GM18505 (cell line): Measurements from ENCODE around the gene PREB.
"Not testable (repeated sequence)": the region's sequence is repeated elsewhere in the genome, so short reads cannot be mapped to it uniquely, and the experiment has no call there.

Experiments used
- ATAC-seq: cut with Tn5 transposase; IDR thresholded peaks from one replicate; pipeline ENCODE4 v1.9.1; 2021; ENCODE audit not compliant: unreplicated experiment
- POLR2A ChIP-seq: IDR thresholded peaks from 4 replicates; pipeline ENCODE4 v1.6.1; 2011; ENCODE audit warnings: borderline replicate concordance; ENCODE audit not compliant: insufficient read depth, insufficient read length; ENCODE audit errors: extremely low read depth

The PREB gene

DNA sequence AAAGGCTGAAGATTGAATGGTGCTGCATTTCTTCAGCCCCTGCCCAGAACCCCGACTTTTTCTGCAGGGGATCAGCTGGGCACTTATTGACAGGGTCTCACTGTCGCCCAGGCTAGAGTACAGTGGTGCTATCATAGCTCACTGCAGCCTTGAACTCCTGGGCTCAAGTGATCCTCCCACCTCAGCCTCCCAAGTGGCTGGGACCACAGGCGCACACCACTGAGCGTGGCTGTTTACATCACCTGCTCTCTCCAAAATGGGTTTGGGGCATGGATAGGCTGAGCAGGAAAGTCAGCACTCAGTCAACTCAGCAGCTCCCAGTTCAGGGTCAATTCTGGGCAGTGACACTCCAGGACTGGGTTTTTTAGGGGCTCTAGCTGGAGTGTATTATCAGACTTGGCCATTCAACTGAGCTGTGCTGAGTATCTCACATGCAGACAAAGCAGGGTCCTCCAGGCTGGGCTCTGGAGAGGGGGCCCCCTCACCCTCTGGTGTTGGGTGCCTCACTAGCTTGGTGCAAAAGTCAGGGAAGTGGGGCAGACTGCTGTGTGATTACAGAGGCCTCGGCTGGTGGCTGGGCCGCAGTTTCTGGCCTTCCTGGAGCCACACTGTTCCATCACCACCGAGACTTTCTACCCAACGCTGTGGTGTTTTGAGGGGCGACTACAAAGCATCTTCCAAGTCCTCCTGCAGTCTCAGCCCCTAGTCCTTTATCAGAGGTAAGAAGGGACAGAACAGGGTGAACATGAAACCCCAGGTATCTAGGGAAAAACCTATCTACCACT lies 6.4 kb downstream of the PREB start:
- no peak for ATAC-seq
- no peak for TF ChIP-seq POLR2A

DNA sequence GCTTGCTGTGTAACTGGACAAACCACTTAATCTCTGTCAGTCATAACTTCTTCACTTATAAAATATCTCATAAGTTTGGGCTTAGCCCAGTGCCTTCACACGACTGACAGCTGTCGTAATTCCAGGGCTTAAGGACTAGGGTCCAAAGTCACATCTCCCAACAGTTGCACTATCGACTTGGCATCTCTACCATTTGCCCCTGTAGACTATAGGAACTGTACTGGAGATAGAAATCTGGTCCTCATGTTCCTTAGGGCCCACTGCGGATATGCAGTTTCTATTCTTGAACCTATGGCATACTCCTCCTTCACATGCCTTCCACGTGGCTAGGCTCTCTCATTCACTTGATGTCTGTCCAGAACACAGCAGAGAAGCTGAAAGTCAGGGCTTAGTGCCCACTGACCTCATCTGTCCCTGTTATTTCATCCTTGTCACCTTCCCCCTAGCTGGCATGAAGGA lies 8.2 kb downstream of the PREB start:
- no peak for TF ChIP-seq POLR2A
- ATAC-seq, result no peak

DNA sequence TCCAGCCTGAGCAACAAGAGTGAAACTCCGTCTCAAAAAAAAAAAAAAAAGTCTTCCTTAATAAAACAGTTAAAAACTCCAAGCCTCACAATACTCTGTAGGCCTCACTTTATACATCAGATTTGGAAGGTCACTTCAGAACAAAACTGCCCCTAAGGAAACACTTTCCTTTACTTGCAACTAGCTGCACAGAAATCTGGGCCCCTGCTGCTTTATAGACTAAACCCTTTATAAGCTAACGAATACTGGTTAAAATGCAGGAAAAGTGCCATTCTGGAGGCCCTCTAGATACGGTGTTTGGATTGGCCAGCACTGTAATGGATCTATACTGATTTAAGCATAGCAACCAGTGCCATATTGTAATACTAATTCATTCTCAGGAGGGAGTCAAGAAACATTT lies 9.3 kb downstream of the PREB start:
- no peak for TF ChIP-seq POLR2A
- no peak for ATAC-seq

DNA sequence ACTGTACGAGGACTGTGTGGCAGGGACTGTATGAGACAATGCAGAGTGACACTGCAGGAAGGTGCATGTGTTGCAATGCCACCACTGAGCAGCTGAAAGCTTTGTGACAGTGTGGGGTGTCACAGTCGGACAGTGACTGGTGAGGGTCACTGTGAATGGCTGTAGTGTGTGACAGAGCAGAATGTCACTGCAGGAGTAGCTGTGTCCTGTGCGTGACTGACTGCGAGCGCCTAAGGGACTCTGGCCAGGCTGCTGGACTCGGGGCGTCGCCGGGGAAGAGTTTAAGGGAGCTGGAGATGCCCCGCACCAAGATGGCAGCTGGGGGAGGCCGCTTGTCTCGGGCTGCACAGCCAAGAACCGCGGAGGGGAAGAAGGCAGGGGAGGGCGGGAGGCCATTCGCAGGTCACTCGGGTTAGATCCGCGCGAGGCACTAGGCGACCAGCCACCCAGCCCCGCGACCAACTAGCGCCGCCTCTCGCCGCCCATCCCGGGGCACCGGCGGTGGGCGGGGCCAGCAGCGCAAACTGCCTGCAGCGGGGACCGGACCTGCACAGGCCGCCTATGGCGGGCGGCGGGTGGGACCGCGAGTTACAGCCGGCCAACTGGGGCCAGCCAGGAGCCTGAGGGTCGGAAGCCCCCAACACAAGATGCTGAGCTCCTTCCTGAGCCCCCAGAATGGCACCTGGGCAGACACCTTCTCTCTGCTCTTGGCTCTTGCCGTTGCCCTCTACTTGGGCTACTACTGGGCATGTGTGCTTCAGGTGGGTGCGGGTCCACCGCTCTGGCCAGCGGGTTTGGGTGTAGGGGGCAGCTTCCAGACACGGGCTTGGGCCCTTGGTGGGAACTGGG lies 10.9 kb downstream of the PREB start, which contains the start of gene ABHD1:
Gene ABHD1 (plus strand): TSS at position 514 of the 849 bp plus-strand sequence. CDS start 134 bp downstream, at position 648.
- no peak for ATAC-seq
- TF ChIP-seq POLR2A, result peak; percentile 25

DNA sequence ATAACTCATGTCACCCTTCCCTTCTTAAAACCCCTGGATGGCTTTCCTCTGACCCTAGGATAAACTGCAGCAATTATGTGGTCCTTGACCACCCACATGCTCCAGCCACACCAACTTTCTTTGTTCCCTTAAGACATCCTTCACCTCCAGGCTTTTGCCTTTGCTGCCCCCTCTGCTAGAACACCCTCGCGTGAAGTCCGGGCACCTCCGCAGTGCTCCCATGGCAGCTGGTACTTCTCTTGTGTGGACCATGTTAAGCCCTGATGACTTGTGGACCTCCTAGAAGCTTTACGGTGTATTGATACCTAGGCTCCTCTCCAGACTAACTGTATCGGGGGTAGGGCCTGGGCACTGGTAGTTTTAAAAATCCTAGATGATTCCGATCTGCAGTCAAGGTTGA lies 11.6 kb downstream of the PREB start:
- no peak for ATAC-seq
- TF ChIP-seq POLR2A, result no peak

DNA sequence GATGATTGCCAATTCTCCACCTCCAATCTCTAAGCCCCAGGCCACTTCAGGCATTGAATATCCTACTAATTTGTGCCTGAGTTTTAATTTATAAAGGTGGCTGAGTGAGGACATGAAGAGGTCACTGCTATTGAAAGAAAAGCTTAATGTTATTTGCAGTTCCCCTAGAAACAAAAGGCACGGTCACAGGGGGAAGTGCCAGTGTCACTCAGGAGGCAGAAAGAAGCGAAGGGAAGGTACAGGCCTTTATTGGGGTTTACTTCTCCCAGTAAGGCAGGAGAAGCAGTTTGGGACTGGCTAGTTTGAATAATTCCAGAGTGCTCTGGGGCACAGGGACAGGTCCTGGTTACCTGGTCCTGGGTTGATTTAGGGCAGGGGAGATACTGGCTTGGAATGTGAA lies 12.5 kb downstream of the PREB start:
- TF ChIP-seq POLR2A, result no peak
- no peak for ATAC-seq

DNA sequence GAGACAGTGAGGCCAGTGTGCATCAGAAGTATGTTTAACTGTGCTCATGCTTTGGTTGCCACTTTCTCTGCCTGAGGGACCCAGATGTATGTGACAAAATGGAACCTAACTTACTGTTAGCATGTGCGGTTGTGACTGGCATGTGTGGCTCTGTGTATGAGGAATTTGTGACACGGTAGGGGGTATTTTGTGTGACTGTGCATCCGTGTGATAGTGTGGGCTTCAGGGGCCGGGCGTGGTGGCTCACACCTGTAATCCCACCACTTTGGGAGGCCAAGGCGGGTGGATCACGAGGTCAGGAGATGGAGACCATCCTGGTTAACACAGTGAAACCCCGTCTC lies 15.1 kb downstream of the PREB start:
- not testable (repeated sequence) for ATAC-seq

DNA sequence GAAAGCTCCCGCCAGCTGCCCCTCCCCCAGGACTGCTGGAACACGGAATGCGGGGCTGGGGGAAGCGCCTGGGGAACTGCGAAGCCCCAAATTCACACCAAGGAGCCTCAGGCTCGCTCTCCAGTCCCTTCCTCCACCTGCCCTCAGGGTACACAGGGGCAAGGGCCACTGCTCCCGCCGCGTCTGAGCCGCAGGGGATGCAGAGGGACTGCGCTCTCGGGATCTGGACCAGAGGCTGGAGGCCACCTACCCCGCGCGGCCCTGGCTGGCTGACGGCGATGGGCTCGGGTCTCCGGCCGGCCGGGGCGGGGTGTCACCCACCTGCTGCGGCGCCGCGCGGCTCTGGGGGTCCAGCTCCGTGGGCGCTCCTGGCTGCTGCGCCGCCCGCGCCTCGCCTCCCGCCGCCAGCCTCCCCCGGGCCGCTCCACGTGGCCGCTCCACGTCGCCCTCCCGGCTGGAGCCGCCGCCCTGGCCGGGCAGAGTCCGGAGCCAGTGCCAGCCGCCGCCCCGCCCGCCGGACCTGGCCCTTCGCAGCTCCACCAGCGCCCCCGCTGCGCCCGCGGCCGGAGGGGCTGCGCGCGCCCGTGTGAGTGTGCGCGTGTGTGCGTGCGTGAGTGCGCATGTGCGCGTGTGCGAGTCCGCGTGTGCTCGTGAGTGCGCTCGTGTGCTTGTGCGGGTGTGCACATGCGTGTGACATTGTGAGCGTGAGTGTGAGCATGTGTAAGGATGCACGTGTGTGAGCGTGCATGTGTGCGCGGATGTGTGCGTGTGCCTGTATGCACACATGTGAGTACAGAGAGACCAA lies 15.7 kb downstream of the PREB start, which contains the start of gene CGREF1:
Gene CGREF1 (minus strand): TSS at position 604 of the 805 bp plus-strand sequence. CDS start 14,762 bp downstream, outside the sequence.
- ATAC-seq, result no peak

DNA sequence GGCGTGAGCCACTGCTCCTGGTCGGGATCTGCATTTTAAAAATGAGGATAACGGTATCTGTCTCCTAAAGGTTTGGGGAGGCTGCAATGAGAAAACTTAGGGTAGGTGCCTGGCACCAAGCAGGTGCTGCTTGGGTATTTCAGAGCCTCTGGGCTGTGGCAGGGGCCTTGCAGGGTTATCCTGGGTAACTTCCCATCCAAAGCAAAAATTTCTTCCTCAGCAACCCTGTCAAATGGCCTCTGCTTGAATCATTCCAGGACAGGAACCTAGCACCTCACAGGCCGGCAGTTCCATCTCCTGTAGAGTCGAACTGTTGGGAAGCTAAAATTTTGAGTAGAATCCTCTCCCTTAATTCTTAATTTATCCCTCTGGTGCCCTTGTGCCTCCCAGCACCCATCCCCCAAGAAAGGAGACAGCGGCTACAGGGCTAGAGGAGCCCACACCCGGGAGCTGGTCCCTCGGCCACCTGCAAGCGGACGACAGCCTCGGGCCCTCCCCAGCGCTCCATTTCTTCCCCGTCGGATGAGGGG lies 16.4 kb downstream of the PREB start:
- ATAC-seq, result no peak
- TF ChIP-seq POLR2A, result no peak

More for the DNA sequence above, 15.7 kb downstream of the PREB start, which contains the start of gene CGREF1:
- TF ChIP-seq POLR2A, result no peak

DNA sequence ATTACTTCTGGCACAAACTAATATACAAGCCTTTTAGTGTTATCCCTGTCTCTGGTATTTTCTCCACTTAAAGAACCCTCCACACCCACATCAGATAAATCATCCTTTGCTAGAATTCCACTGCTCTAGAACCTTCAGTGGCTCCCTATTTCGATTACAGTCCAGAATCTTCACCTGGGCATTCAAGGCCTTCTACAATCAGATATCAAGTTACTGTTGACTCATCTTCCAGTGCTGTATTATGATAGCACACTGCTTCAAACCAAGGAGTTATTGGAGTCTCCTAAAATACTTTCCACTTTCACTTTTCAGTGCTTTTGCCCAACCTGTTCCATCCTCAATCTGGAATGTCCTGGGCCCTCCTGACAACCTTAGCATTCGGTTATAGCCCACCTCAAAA lies 18.9 kb downstream of the PREB start:
- ATAC-seq, result no peak
- TF ChIP-seq POLR2A, result no peak

DNA sequence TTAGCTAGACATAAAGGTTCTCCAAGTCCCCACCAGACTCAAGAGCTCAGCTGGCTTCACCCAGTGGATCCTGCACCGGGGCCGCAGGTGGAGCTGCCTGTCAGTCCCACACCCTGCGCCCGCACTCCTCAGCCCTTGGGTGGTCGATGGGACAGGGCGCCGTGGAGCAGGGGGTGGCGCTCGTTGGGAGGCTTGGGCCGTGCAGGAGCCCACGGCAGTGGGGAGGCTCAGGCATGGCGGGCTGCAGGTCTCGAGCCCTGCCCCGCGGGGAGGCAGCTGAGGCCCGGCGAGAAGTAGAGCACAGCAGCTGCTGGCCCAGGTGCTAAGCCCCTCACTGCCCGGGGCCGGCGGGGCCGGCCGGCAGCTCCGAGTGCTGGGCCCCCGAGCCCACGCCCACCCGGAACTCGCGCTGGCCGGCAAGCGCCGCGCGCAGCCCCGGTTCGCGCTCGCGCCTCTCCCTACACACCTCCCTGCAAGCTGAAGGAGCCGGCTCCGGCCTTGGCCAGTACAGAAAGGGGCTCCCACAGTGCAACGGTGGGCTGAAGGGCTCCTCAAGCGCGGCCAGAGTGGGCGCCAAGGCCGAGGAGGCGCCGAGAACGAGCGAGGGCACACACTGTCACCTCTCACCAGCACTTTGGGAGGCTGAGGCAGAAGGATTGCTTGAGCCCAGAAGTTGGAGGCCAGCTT lies 22.9 kb downstream of the PREB start:
- ATAC-seq, result not testable (repeated sequence)

DNA sequence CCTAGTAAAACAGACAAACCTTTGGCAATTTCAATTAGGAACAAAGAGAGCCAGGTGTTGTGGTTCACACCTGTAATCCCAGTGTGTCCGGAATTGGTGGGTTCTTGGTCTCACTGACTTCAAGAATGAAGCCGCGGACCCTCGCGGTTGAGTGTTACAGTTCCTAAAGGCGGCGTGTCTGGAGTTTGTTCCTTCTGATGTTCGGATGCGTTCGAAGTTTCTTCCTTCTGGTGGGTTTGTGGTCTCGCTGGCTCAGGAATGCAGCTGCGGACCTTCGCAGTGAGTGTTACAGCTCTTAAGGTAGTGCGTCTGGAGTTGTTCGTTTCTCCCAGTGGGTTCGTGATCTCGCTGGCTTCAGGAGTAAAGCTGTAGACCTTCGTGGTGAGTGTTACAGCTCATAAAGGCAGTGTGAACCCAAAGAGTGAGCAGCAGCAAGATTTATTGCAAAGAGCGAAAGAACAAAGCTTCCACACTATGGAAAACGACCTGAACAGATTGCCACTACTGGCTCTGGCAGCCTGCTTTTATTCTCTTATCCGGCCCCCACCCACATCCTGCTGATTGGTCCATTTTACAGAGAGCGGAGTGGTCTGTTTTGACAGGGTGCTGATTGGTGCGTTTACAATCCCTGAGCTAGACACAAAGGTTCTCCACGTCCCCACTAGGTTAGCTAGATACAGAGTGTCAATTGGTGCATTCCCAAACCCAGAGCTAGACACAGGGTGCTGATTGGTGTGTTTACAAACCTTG lies 23.7 kb downstream of the PREB start:
- not testable (repeated sequence) for ATAC-seq

DNA sequence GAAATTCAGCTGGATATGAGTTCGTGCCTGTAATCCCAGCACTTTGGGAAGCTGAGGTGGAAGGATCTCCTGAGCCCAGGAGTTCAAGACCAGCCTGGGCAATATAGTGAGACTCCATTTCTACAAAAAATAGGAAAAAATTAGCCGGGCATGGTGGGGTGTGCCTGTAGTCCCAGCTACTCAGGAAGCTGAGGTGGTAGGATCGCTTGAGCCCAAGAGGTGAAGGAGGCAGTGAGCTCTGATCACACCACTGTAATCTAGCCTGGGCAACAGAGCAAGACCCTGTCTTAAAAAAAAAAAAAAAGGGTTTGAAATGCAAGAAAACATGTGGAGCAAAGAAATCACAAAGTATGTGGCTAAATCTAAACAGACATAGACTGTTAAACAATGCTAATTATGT lies 25.4 kb downstream of the PREB start:
- no peak for ATAC-seq

More for the DNA sequence above, 25.4 kb downstream of the PREB start:
- no peak for TF ChIP-seq POLR2A
